ENCODE measurements around the gene CBX3.
"Not testable (repeated sequence)": the region's sequence is repeated elsewhere in the genome, so short reads cannot be mapped to it uniquely, and the experiment has no call there.

CBX3 gene

GRCh38 chr7:26159243-26159642 lies 42.3 kb upstream of the CBX3 start:
- H3K36me3 ChIP-seq (ENCODE audit: control insufficient read depth, insufficient read depth, low read length) = no peaks in the 10 kb centered on the region
- H3K27me3 ChIP-seq (ENCODE audit: control insufficient read depth, insufficient read depth, low read length, poor library complexity, severe bottlenecking) = peaks cover 23% of the 10 kb centered on the region
- WGBS, 2 experiments = 88 to 95% methylated on average over 2 of the region's 2 CpGs
- H3K9me3 ChIP-seq (ENCODE audit: control insufficient read depth, low read length) = no peaks in the 10 kb centered on the region
- H3K4me1 ChIP-seq (ENCODE audit: control insufficient read depth, insufficient read depth, low read length) = no peaks in the 10 kb centered on the region
- H3K4me3 ChIP-seq (ENCODE audit: insufficient read depth, low read depth, low read length) = no peak overlapping the region
- no peak overlapping the region for H3K27ac ChIP-seq (ENCODE audit: insufficient read depth, low read depth, low read length, poor library complexity, severe bottlenecking)

GRCh38 chr7:26160896-26161295 lies 40.6 kb upstream of the CBX3 start:
- Histone ChIP-seq H3K4me3 (ENCODE audit: insufficient read depth, low read depth, low read length) (no peak overlapping the region), H3K9me3 (ENCODE audit: control insufficient read depth, low read length) (no peaks in the 10 kb centered on the region), H3K36me3 (ENCODE audit: control insufficient read depth, insufficient read depth, low read length) (no peaks in the 10 kb centered on the region), H3K27me3 (ENCODE audit: control insufficient read depth, insufficient read depth, low read length, poor library complexity, severe bottlenecking) (peaks cover 7% of the 10 kb centered on the region), H3K27ac (ENCODE audit: insufficient read depth, low read depth, low read length, poor library complexity, severe bottlenecking) (no peak overlapping the region), H3K4me1 (ENCODE audit: control insufficient read depth, insufficient read depth, low read length) (no peaks in the 10 kb centered on the region)
- 93 to 96% methylated on average over 2 of the region's 2 CpGs for WGBS, 2 experiments

- H3K36me3 ChIP-seq (ENCODE audit: control insufficient read depth, insufficient read depth, low read length) = no peaks in the 10 kb centered on the region
- H3K27me3 ChIP-seq (ENCODE audit: control insufficient read depth, insufficient read depth, low read length, poor library complexity, severe bottlenecking) = no peaks in the 10 kb centered on the region
- no peaks in the 10 kb centered on the region for H3K4me1 ChIP-seq (ENCODE audit: control insufficient read depth, insufficient read depth, low read length)
- H3K4me3 ChIP-seq (ENCODE audit: insufficient read depth, low read depth, low read length) = no peak overlapping the region
- no peak overlapping the region for H3K27ac ChIP-seq (ENCODE audit: insufficient read depth, low read depth, low read length, poor library complexity, severe bottlenecking)
- 89 to 100% methylated on average over 1 to 2 of the region's 2 CpGs for WGBS, 2 experiments
- no peaks in the 10 kb centered on the region for H3K9me3 ChIP-seq (ENCODE audit: control insufficient read depth, low read length)
These were observed 39.1 kb upstream of the CBX3 start for GRCh38 chr7:26162431-26162830.

- H3K36me3 ChIP-seq (ENCODE audit: control insufficient read depth, insufficient read depth, low read length) = not testable (repeated sequence)
These were observed 37.7 kb upstream of the CBX3 start for GRCh38 chr7:26163804-26164203.

GRCh38 chr7:26165950-26166683 lies 35.4 kb upstream of the CBX3 start:
- WGBS, 2 experiments = 75% methylated on average over 9 of the region's 9 CpGs
- H3K27ac ChIP-seq (ENCODE audit: insufficient read depth, low read depth, low read length, poor library complexity, severe bottlenecking) = no peak overlapping the region
- no peaks in the 10 kb centered on the region for H3K36me3 ChIP-seq (ENCODE audit: control insufficient read depth, insufficient read depth, low read length)
- H3K4me1 ChIP-seq (ENCODE audit: control insufficient read depth, insufficient read depth, low read length) = no peaks in the 10 kb centered on the region
- no peaks in the 10 kb centered on the region for H3K9me3 ChIP-seq (ENCODE audit: control insufficient read depth, low read length)
- H3K27me3 ChIP-seq (ENCODE audit: control insufficient read depth, insufficient read depth, low read length, poor library complexity, severe bottlenecking) = no peaks in the 10 kb centered on the region
- H3K4me3 ChIP-seq (ENCODE audit: insufficient read depth, low read depth, low read length) = no peak overlapping the region

More at GRCh38 chr7:26163804-26164203, 37.7 kb upstream of the CBX3 start:
- H3K4me1 ChIP-seq (ENCODE audit: control insufficient read depth, insufficient read depth, low read length); H3K4me3 ChIP-seq (ENCODE audit: insufficient read depth, low read depth, low read length); H3K27ac ChIP-seq (ENCODE audit: insufficient read depth, low read depth, low read length, poor library complexity, severe bottlenecking); H3K9me3 ChIP-seq (ENCODE audit: control insufficient read depth, low read length); H3K27me3 ChIP-seq (ENCODE audit: control insufficient read depth, insufficient read depth, low read length, poor library complexity, severe bottlenecking): not testable (repeated sequence)
- WGBS, 2 experiments = 73 to 93% methylated on average over 1 of the region's 1 CpG

GRCh38 chr7:26166684-26167266 lies 34.8 kb upstream of the CBX3 start:
- no peak overlapping the region for H3K4me3 ChIP-seq (ENCODE audit: insufficient read depth, low read depth, low read length)
- no peak overlapping the region for H3K27ac ChIP-seq (ENCODE audit: insufficient read depth, low read depth, low read length, poor library complexity, severe bottlenecking)
- H3K27me3 ChIP-seq (ENCODE audit: control insufficient read depth, insufficient read depth, low read length, poor library complexity, severe bottlenecking) = no peaks in the 10 kb centered on the region
- WGBS, 2 experiments = 85 to 88% methylated on average over 5 of the region's 5 CpGs
- no peaks in the 10 kb centered on the region for H3K4me1 ChIP-seq (ENCODE audit: control insufficient read depth, insufficient read depth, low read length)
- no peaks in the 10 kb centered on the region for H3K9me3 ChIP-seq (ENCODE audit: control insufficient read depth, low read length)
- H3K36me3 ChIP-seq (ENCODE audit: control insufficient read depth, insufficient read depth, low read length) = no peaks in the 10 kb centered on the region

- Histone ChIP-seq H3K9me3 (ENCODE audit: control insufficient read depth, low read length) (no peaks in the 10 kb centered on the region), H3K4me1 (ENCODE audit: control insufficient read depth, insufficient read depth, low read length) (no peaks in the 10 kb centered on the region), H3K4me3 (ENCODE audit: insufficient read depth, low read depth, low read length) (no peak overlapping the region), H3K27me3 (ENCODE audit: control insufficient read depth, insufficient read depth, low read length, poor library complexity, severe bottlenecking) (no peaks in the 10 kb centered on the region), H3K36me3 (ENCODE audit: control insufficient read depth, insufficient read depth, low read length) (no peaks in the 10 kb centered on the region), H3K27ac (ENCODE audit: insufficient read depth, low read depth, low read length, poor library complexity, severe bottlenecking) (no peak overlapping the region)
- 94 to 100% methylated on average over 2 to 3 of the region's 3 CpGs for WGBS, 2 experiments
These were observed 34.1 kb upstream of the CBX3 start for GRCh38 chr7:26167303-26167934.

GRCh38 chr7:26168458-26169023 lies 33.0 kb upstream of the CBX3 start:
- H3K4me1 ChIP-seq (ENCODE audit: control insufficient read depth, insufficient read depth, low read length) = no peaks in the 10 kb centered on the region
- H3K27me3 ChIP-seq (ENCODE audit: control insufficient read depth, insufficient read depth, low read length, poor library complexity, severe bottlenecking) = no peaks in the 10 kb centered on the region
- H3K27ac ChIP-seq (ENCODE audit: insufficient read depth, low read depth, low read length, poor library complexity, severe bottlenecking) = no peak overlapping the region
- H3K4me3 ChIP-seq (ENCODE audit: insufficient read depth, low read depth, low read length) = no peak overlapping the region
- no peaks in the 10 kb centered on the region for H3K36me3 ChIP-seq (ENCODE audit: control insufficient read depth, insufficient read depth, low read length)
- WGBS, 2 experiments = 93 to 99% methylated on average over 4 to 5 of the region's 6 CpGs
- no peaks in the 10 kb centered on the region for H3K9me3 ChIP-seq (ENCODE audit: control insufficient read depth, low read length)

GRCh38 chr7:26169271-26169670 lies 32.3 kb upstream of the CBX3 start:
- no peaks in the 10 kb centered on the region for H3K36me3 ChIP-seq (ENCODE audit: control insufficient read depth, insufficient read depth, low read length)
- WGBS, 2 experiments = 84 to 89% methylated on average over 3 of the region's 3 CpGs
- H3K4me1 ChIP-seq (ENCODE audit: control insufficient read depth, insufficient read depth, low read length) = no peaks in the 10 kb centered on the region
- H3K27me3 ChIP-seq (ENCODE audit: control insufficient read depth, insufficient read depth, low read length, poor library complexity, severe bottlenecking) = no peaks in the 10 kb centered on the region
- H3K9me3 ChIP-seq (ENCODE audit: control insufficient read depth, low read length) = no peaks in the 10 kb centered on the region
- H3K27ac ChIP-seq (ENCODE audit: insufficient read depth, low read depth, low read length, poor library complexity, severe bottlenecking) = no peak overlapping the region
- H3K4me3 ChIP-seq (ENCODE audit: insufficient read depth, low read depth, low read length) = no peak overlapping the region

GRCh38 chr7:26170663-26171062 lies 30.9 kb upstream of the CBX3 start:
- Histone ChIP-seq H3K27me3 (ENCODE audit: control insufficient read depth, insufficient read depth, low read length, poor library complexity, severe bottlenecking) (no peaks in the 10 kb centered on the region), H3K9me3 (ENCODE audit: control insufficient read depth, low read length) (no peaks in the 10 kb centered on the region), H3K36me3 (ENCODE audit: control insufficient read depth, insufficient read depth, low read length) (no peaks in the 10 kb centered on the region), H3K4me1 (ENCODE audit: control insufficient read depth, insufficient read depth, low read length) (no peaks in the 10 kb centered on the region), H3K4me3 (ENCODE audit: insufficient read depth, low read depth, low read length) (no peak overlapping the region), H3K27ac (ENCODE audit: insufficient read depth, low read depth, low read length, poor library complexity, severe bottlenecking) (no peak overlapping the region)
- WGBS, 2 experiments = 87 to 100% methylated on average over 1 of the region's 1 CpG
